ENCODE data around the gene NFATC2. TPM values are rescaled to one million over a fixed set of nuclear protein-coding genes. Genes with fewer than 3 reads are reported as not detected.

Gene NFATC2
- polyA plus RNA-seq, 2 donors = 0.75 to 0.90 TPM

- 1 to 3% methylated on average over 10 of the region's 10 CpGs for WGBS, 2 donors
- Histone ChIP-seq H3K36me3 (ENCODE audit: control insufficient read depth in 2 of 2, insufficient read depth in 2 of 2, low read length in 1 of 2) (no peaks in the 10 kb centered on the region), H3K4me1 (ENCODE audit: control insufficient read depth in 2 of 2, insufficient read depth in 2 of 2, low read length in 1 of 2) (peaks cover 0 to 3% of the 10 kb centered on the region in 2 donors), H3K27ac (ENCODE audit: low read depth in 2 of 2, low read length in 1 of 2) (peak overlapping the region; percentile 81 to 86), H3K9me3 (ENCODE audit: control insufficient read depth in 2 of 2, insufficient read depth in 1 of 2, low read depth in 1 of 2, low read length in 1 of 2) (no peaks in the 10 kb centered on the region), H3K27me3 (ENCODE audit: control insufficient read depth in 1 of 2, insufficient read depth in 2 of 2, low read length in 2 of 2) (peaks cover 0 to 5% of the 10 kb centered on the region in 2 donors), H3K4me3 (ENCODE audit: low read depth in 1 of 2, low read length in 2 of 2) (peak overlapping the region; percentile 36 to 43)
Observed at GRCh38 chr20:51562027-51562331, 19.5 kb upstream of the NFATC2 start.

GRCh38 chr20:51560550-51561307 is 18.2 kb upstream of the NFATC2 start:
- Histone ChIP-seq H3K27ac (ENCODE audit: low read depth in 2 of 2, low read length in 1 of 2) (no peak overlapping the region), H3K36me3 (ENCODE audit: control insufficient read depth in 2 of 2, insufficient read depth in 2 of 2, low read length in 1 of 2) (no peaks in the 10 kb centered on the region), H3K27me3 (ENCODE audit: control insufficient read depth in 1 of 2, insufficient read depth in 2 of 2, low read length in 2 of 2) (peaks cover 0 to 5% of the 10 kb centered on the region in 2 donors), H3K4me3 (ENCODE audit: low read depth in 1 of 2, low read length in 2 of 2) (no peak overlapping the region), H3K9me3 (ENCODE audit: control insufficient read depth in 2 of 2, insufficient read depth in 1 of 2, low read depth in 1 of 2, low read length in 1 of 2) (no peaks in the 10 kb centered on the region), H3K4me1 (ENCODE audit: control insufficient read depth in 2 of 2, insufficient read depth in 2 of 2, low read length in 1 of 2) (peaks cover 0 to 3% of the 10 kb centered on the region in 2 donors)
- WGBS, 2 donors = 18 to 25% methylated on average over 16 of the region's 16 CpGs

- H3K27me3 ChIP-seq (ENCODE audit: control insufficient read depth in 1 of 2, insufficient read depth in 2 of 2, low read length in 2 of 2) = peaks cover 0 to 5% of the 10 kb centered on the region in 2 donors
- H3K36me3 ChIP-seq (ENCODE audit: control insufficient read depth in 2 of 2, insufficient read depth in 2 of 2, low read length in 1 of 2) = no peaks in the 10 kb centered on the region
- peaks cover 0 to 3% of the 10 kb centered on the region in 2 donors for H3K4me1 ChIP-seq (ENCODE audit: control insufficient read depth in 2 of 2, insufficient read depth in 2 of 2, low read length in 1 of 2)
- H3K4me3 ChIP-seq (ENCODE audit: low read depth in 1 of 2, low read length in 2 of 2) = no peak overlapping the region
- 83 to 89% methylated on average over 1 of the region's 1 CpG for WGBS, 2 donors
- no peak overlapping the region for H3K27ac ChIP-seq (ENCODE audit: low read depth in 2 of 2, low read length in 1 of 2)
- no peaks in the 10 kb centered on the region for H3K9me3 ChIP-seq (ENCODE audit: control insufficient read depth in 2 of 2, insufficient read depth in 1 of 2, low read depth in 1 of 2, low read length in 1 of 2)
Observed at GRCh38 chr20:51560042-51560441, 17.5 kb upstream of the NFATC2 start.

- Histone ChIP-seq H3K27ac (ENCODE audit: low read depth in 2 of 2, low read length in 1 of 2) (no peak overlapping the region), H3K4me1 (ENCODE audit: control insufficient read depth in 2 of 2, insufficient read depth in 2 of 2, low read length in 1 of 2) (no peaks in the 10 kb centered on the region), H3K27me3 (ENCODE audit: control insufficient read depth in 1 of 2, insufficient read depth in 2 of 2, low read length in 2 of 2) (no peaks in the 10 kb centered on the region), H3K9me3 (ENCODE audit: control insufficient read depth in 2 of 2, insufficient read depth in 1 of 2, low read depth in 1 of 2, low read length in 1 of 2) (no peaks in the 10 kb centered on the region), H3K36me3 (ENCODE audit: control insufficient read depth in 2 of 2, insufficient read depth in 2 of 2, low read length in 1 of 2) (no peaks in the 10 kb centered on the region), H3K4me3 (ENCODE audit: low read depth in 1 of 2, low read length in 2 of 2) (no peak overlapping the region)
- 42 to 62% methylated on average over 11 of the region's 11 CpGs for WGBS, 2 donors
Observed at GRCh38 chr20:51554538-51555165, 12.1 kb upstream of the NFATC2 start.

- Histone ChIP-seq H3K4me1 (ENCODE audit: control insufficient read depth in 2 of 2, insufficient read depth in 2 of 2, low read length in 1 of 2) (no peaks in the 10 kb centered on the region), H3K36me3 (ENCODE audit: control insufficient read depth in 2 of 2, insufficient read depth in 2 of 2, low read length in 1 of 2) (no peaks in the 10 kb centered on the region), H3K27ac (ENCODE audit: low read depth in 2 of 2, low read length in 1 of 2) (no peak overlapping the region), H3K4me3 (ENCODE audit: low read depth in 1 of 2, low read length in 2 of 2) (no peak overlapping the region), H3K27me3 (ENCODE audit: control insufficient read depth in 1 of 2, insufficient read depth in 2 of 2, low read length in 2 of 2) (no peaks in the 10 kb centered on the region), H3K9me3 (ENCODE audit: control insufficient read depth in 2 of 2, insufficient read depth in 1 of 2, low read depth in 1 of 2, low read length in 1 of 2) (no peaks in the 10 kb centered on the region)
- 68 to 69% methylated on average over 8 of the region's 8 CpGs for WGBS, 2 donors
Observed at GRCh38 chr20:51553897-51554486, 11.5 kb upstream of the NFATC2 start.

GRCh38 chr20:51551186-51551585 is 8.7 kb upstream of the NFATC2 start:
- Histone ChIP-seq H3K27ac (ENCODE audit: low read depth in 2 of 2, low read length in 1 of 2) (no peak overlapping the region), H3K27me3 (ENCODE audit: control insufficient read depth in 1 of 2, insufficient read depth in 2 of 2, low read length in 2 of 2) (no peaks in the 10 kb centered on the region), H3K4me3 (ENCODE audit: low read depth in 1 of 2, low read length in 2 of 2) (no peak overlapping the region), H3K9me3 (ENCODE audit: control insufficient read depth in 2 of 2, insufficient read depth in 1 of 2, low read depth in 1 of 2, low read length in 1 of 2) (no peaks in the 10 kb centered on the region), H3K4me1 (ENCODE audit: control insufficient read depth in 2 of 2, insufficient read depth in 2 of 2, low read length in 1 of 2) (no peaks in the 10 kb centered on the region), H3K36me3 (ENCODE audit: control insufficient read depth in 2 of 2, insufficient read depth in 2 of 2, low read length in 1 of 2) (no peaks in the 10 kb centered on the region)
- WGBS, 2 donors = 90 to 93% methylated on average over 3 of the region's 3 CpGs

- Histone ChIP-seq H3K27me3 (ENCODE audit: control insufficient read depth in 1 of 2, insufficient read depth in 2 of 2, low read length in 2 of 2) (no peaks in the 10 kb centered on the region), H3K9me3 (ENCODE audit: control insufficient read depth in 2 of 2, insufficient read depth in 1 of 2, low read depth in 1 of 2, low read length in 1 of 2) (no peaks in the 10 kb centered on the region), H3K27ac (ENCODE audit: low read depth in 2 of 2, low read length in 1 of 2) (no peak overlapping the region), H3K4me3 (ENCODE audit: low read depth in 1 of 2, low read length in 2 of 2) (no peak overlapping the region), H3K36me3 (ENCODE audit: control insufficient read depth in 2 of 2, insufficient read depth in 2 of 2, low read length in 1 of 2) (no peaks in the 10 kb centered on the region), H3K4me1 (ENCODE audit: control insufficient read depth in 2 of 2, insufficient read depth in 2 of 2, low read length in 1 of 2) (no peaks in the 10 kb centered on the region)
- WGBS, 2 donors = 97% methylated on average over 4 of the region's 4 CpGs
Observed at GRCh38 chr20:51549474-51549873, 7.0 kb upstream of the NFATC2 start.

- H3K27me3 ChIP-seq (ENCODE audit: control insufficient read depth in 1 of 2, insufficient read depth in 2 of 2, low read length in 2 of 2) = no peaks in the 10 kb centered on the region
- no peak overlapping the region for H3K27ac ChIP-seq (ENCODE audit: low read depth in 2 of 2, low read length in 1 of 2)
- H3K4me3 ChIP-seq (ENCODE audit: low read depth in 1 of 2, low read length in 2 of 2) = no peak overlapping the region
- no peaks in the 10 kb centered on the region for H3K9me3 ChIP-seq (ENCODE audit: control insufficient read depth in 2 of 2, insufficient read depth in 1 of 2, low read depth in 1 of 2, low read length in 1 of 2)
- WGBS, 2 donors = 91 to 95% methylated on average over 7 of the region's 7 CpGs
- peaks cover 3 to 4% of the 10 kb centered on the region in 2 donors for H3K4me1 ChIP-seq (ENCODE audit: control insufficient read depth in 2 of 2, insufficient read depth in 2 of 2, low read length in 1 of 2)
- no peaks in the 10 kb centered on the region for H3K36me3 ChIP-seq (ENCODE audit: control insufficient read depth in 2 of 2, insufficient read depth in 2 of 2, low read length in 1 of 2)
Observed at GRCh38 chr20:51547951-51548350, 5.4 kb upstream of the NFATC2 start.

GRCh38 chr20:51545515-51545914 is 3.0 kb upstream of the NFATC2 start:
- no peak overlapping the region for H3K4me3 ChIP-seq (ENCODE audit: low read depth in 1 of 2, low read length in 2 of 2)
- WGBS, 2 donors = 86 to 92% methylated on average over 2 of the region's 2 CpGs

More at GRCh38 chr20:51545515-51545914, 3.0 kb upstream of the NFATC2 start:
- H3K4me1 ChIP-seq (ENCODE audit: control insufficient read depth in 2 of 2, insufficient read depth in 2 of 2, low read length in 1 of 2) = peaks cover 7 to 14% of the 10 kb centered on the region in 2 donors
- no peaks in the 10 kb centered on the region for H3K9me3 ChIP-seq (ENCODE audit: control insufficient read depth in 2 of 2, insufficient read depth in 1 of 2, low read depth in 1 of 2, low read length in 1 of 2)
- H3K36me3 ChIP-seq (ENCODE audit: control insufficient read depth in 2 of 2, insufficient read depth in 2 of 2, low read length in 1 of 2) = no peaks in the 10 kb centered on the region
- H3K27ac ChIP-seq (ENCODE audit: low read depth in 2 of 2, low read length in 1 of 2) = no peak overlapping the region
- H3K27me3 ChIP-seq (ENCODE audit: control insufficient read depth in 1 of 2, insufficient read depth in 2 of 2, low read length in 2 of 2) = no peaks in the 10 kb centered on the region
